NCI-H1930 (cell line): ENCODE results near the gene ACE.

Experiments
- DNase-seq, 2 experiments: peaks; one replicate each; lab custom pipeline; 2025; lab: John Stamatoyannopoulos, UW

ACE gene

DNA sequence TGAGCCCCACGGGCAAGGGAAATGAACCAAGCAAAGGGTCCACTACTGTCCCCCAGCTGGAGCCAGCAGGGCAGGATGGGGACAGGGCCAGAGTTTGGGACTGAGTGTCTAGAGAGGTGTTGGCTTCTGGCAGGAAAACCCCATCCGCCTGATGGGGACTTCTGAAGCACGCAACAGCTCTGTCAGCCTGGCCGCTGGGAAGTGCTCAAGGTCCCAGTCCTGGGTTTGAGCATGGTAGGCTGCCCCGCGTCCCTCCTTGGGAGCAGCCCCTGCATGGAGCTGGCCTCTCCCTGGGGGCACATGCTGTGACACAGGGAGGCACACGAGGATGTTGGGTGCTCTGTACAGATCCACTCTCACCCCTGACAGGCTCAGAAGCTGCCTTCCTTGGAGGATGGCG lies 14.6 kb downstream of the ACE start:
- DNase-seq = no peak

DNA sequence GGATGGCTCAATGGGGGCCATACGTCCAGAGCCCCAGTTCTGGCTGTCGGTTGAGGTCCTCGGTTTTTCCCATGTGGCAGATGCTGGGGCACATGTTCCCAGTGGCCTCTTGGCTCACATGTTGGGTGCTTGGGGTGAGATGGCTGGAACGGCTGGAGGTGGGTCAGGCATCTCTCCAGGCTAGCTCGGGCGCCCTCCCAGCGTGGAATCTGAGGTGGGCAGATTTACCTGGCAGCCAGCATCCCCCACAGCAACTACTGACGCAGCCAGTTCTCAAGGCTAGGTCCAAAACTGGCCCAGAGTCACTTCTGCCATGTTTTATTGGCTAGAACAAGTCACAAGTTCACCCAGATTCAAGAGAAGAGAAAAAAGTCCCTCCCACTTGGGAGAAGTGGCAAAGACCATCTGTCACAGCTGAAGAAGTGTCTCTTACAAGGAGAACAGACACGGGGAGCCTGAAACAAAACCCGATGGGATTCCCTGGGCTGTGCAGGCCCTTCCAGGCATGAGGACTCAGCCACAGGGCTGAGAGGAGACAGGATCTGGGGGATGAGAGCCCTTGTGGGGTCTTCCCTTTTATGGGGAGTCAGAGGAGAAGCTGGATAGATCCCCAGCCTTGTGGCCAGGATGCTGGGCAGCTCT lies 15.2 kb downstream of the ACE start:
- no peak for DNase-seq

DNA sequence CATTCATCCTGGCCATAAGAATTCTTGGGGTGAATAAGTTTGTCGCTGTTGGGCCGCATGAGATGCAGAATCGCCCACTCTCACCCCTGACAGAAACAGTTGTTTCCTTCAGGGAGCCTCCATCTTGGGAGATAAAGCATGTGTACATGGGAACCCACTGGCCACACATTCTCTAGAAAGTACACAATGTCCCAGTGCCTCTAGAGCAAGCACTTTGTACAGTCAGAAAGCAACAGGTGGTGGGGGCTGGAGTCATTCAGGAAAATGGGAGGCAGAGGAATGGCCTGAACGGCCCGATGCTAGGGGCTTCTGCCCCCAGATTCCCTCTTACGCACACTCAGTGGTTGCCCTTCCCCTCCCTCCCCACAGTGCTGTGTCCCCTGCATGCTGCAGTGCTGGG lies 16.1 kb downstream of the ACE start:
- DNase-seq = no peak

DNA sequence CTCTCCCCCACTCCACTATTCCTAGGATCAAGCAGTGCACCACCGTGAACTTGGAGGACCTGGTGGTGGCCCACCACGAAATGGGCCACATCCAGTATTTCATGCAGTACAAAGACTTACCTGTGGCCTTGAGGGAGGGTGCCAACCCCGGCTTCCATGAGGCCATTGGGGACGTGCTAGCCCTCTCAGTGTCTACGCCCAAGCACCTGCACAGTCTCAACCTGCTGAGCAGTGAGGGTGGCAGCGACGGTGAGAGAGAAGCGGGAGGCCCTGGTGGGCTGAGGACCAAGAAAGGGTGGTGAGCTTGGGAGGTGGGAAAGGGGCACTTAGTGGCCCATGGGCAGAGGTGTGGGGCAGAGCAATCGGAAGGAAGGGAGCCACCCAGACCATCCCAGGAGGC lies 16.6 kb downstream of the ACE start:
- no peak for DNase-seq

DNA sequence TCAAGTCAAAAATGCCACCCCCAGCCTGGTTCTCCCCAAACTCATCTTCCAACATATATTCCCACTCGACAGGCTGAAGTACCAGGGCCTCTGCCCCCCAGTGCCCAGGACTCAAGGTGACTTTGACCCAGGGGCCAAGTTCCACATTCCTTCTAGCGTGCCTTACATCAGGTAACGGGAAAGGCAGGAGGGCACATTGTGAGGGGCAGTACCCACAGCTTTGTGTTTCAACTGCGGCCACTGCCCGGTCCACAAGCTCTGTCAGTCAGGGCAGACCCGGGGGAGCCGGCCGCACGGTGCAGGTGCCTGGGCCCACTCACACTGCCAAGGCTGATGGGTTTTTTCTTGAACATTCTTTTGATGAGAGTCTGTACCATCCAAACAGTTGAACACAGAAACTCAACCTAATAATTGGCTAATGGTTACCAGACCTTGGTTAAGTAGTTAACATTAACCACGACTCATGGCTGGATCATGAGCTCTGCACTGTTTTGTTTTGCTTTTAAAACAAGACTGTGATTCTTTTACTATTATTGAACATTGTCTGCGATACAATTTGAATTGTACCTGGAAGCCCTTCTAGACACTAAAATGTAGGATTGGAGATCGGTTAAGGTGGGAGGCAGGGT lies 17.6 kb downstream of the ACE start:
- DNase-seq = no peak

DNA sequence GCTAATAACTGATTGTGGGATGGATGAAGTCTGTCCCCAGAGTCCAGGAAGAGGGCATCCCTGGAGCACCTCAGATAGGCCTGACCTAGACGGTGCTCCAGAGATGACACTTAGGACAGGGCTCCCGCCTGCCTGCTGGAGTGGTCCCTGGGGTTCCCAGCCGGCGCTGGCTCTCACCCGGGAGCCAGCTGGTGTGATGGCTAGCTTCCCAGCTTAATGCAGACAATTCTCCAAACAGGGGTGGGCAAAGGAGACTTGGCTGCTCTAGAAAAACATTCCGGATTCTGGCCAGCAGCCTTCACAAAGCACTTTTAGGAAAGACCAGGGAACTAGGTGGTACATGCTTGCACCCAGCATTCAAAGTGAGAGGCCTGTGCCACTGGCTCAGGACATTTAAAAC lies 18.6 kb downstream of the ACE start:
- no peak for DNase-seq

DNA sequence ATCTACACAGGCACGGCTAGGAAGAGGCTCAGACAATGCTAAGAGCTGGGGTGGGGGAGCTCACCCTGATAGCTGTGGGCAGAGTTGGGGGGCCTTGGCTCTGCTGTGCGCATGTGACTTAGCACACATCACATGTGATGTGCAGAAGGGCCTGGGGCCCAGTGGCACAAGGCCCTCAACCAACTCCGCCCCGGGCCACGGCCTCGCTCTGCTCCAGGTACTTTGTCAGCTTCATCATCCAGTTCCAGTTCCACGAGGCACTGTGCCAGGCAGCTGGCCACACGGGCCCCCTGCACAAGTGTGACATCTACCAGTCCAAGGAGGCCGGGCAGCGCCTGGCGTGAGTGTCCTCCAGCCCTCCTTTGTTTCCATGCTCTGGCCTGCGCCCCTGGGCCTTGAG lies 19.3 kb downstream of the ACE start:
- no peak for DNase-seq

DNA sequence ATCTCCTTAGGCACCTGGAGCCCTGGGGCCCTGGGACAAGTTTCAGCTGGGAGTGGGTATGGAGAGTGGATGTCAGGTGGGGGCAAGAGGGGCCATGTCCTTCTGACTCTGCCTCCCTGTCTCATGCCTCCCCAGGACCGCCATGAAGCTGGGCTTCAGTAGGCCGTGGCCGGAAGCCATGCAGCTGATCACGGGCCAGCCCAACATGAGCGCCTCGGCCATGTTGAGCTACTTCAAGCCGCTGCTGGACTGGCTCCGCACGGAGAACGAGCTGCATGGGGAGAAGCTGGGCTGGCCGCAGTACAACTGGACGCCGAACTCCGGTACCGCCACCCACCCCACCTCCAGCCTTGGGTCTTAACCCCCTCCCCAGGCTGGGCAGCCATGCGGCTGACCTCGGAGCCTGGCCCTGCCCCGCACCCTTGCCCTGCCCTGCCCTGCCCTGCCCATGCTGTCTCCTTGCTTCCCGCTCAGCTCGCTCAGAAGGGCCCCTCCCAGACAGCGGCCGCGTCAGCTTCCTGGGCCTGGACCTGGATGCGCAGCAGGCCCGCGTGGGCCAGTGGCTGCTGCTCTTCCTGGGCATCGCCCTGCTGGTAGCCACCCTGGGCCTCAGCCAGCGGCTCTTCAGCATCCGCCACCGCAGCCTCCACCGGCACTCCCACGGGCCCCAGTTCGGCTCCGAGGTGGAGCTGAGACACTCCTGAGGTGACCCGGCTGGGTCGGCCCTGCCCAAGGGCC lies 20.0 kb downstream of the ACE start:
- no peak for DNase-seq

DNA sequence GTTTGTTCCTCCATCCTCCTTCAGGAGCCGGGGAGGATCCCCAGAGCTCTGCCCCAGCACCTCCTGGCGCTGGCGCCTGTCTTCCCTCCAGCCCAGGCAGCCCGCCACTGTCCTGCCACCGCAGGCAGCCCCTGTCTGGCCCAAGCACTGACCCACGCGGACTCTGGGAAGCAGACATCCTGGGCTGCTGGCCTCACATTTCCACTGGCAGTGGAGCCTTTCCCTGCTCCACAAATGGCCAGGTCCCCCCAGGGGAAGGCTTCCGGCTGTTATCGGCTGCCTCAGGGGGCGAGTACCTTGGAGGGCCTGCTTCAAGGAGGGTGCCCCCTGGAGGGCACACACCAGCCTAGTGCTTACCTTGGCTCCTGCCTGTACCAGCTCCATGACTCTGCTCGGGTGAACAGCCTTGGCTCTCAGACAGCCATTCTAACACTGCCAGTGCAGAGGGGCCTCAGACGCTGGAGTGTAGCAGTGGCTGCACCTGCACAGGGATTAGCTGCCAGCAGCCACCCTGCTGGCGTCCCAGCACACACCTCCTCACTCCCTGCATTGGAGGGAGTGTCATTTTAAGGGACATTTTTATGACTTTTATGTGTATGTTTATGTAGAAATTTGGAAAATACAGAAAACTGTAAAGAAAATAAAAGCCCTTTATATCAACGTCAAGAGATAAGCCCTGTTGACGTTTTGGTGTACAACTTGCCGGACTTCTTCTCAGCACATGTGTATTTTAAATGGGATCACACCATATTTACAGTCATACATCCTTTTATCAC lies 21.0 kb downstream of the ACE start:
- peak; percentile 24 to 50 for DNase-seq

DNA sequence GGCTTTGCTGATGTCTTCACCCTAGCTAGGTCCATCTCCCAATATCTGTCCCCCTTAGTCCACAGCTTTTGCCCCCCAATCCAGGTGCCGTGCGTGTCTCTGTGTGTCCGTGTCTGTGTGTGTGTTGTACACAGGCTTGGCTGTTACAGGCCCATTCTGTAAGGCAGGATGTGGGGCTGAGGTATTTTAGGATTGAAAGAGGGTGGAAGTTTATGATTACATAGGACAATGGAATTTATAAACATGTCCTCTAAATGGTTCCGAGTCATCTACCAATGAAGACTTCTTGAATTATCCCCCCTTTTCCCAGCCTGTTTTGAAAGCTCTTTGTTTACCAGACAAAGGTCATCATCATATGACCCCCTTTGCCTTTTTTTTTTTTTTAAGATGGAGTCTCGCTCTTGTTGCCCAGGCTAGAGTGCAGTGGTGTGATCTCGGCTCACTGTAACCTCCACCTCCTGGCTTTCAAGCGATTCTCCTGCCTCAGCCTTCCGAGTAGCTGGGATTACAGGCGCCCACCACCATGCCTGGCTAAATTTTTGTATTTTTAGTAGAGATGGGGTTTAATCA lies 21.9 kb downstream of the ACE start:
- no peak for DNase-seq

DNA sequence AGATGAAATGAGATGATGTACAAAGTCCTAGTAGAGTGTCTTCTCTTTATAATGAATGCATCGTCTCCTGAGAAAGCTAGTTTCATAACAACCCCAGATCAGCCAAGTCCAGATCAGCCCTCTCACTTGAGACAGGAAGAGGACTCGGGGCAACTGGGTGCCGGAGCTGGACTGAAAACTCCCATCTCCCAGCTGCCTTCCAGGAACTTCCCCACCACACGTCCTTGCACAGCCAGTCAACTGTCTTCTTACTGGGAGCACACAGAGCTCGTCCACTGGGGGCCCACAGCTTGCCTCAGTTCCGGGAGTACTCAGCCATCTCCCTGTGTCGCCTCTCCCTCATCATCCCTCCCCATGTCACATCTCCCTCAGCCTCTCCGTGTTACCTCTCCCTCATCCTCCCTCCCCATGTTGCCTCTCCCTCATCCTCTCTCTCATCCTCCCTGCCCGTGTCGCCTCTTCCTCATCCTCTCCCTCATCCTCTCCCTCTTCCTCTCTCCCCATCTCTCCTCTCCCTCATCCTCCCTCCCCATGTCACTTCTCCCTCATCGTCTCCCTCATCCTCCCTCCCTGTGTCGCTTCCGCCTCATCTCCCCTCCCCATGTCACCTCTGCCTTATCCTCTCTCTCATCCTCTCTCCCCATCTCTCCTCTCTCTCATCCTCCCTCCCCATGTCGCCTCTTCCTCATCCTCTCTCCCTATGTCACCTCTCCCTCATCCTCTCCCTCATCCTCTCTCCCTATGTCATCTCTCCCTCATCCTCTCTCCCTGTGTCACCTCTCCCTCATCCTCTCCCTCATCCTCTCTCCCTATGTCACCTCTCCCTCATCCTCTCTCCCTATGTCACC lies 23.9 kb downstream of the ACE start:
- DNase-seq = no peak

DNA sequence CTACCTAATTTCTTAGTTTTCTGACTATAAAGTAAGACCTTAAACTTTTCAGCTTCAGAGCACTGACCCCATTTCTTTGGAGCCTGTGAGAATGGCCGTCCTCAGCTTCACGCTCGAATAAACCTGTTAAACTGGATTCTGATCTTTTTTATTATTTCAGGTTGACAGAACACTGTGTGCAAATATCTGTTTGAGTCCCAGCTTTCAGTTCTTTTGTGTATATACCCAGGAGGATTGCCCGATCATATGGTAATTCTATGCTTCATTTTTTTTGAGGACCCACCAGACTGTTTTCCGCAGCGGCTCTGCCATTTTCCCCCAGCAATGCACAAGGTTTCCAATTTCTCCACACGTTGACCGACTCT lies 26.5 kb downstream of the ACE start:
- DNase-seq = peak in 1 of 2 experiments; percentile 49

DNA sequence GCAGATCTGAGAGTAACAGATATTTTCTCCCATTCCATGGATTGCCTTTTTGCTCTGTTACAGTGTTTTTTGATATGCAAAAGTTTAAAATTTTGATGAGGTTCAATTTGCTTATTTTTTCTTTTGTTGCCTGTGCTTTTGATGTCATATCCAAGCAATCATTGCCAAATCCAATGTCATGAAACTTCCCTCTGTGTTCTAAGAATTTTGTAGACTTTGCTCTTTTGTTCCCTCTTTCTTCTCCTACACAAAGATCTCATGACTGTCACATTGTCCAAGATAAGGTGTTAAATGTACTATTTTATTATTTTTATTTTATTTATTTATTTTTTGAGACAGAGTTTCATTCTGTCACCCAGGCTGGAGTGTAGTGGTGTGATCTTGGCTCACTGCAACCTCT lies 27.4 kb downstream of the ACE start:
- DNase-seq = no peak

DNA sequence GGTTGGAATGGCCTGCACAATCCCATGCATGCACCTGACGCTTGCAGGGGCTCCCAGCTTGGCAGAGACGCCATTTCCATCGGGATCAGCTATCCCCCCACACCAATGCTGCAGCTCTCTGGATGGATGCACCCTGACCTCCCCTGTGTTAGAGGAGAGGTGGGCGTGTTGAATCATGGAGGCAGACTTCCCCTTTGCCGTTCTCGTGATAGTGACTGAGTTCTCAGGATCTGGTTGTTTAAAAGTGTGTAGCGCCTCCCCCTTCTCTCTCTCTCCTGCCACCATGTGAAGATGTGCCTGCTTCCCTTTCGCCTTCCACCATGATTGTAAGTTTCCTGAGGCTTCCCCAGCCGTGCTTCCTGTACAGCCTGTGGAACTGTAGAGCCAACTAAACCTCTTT lies 28.5 kb downstream of the ACE start:
- DNase-seq = no peak

DNA sequence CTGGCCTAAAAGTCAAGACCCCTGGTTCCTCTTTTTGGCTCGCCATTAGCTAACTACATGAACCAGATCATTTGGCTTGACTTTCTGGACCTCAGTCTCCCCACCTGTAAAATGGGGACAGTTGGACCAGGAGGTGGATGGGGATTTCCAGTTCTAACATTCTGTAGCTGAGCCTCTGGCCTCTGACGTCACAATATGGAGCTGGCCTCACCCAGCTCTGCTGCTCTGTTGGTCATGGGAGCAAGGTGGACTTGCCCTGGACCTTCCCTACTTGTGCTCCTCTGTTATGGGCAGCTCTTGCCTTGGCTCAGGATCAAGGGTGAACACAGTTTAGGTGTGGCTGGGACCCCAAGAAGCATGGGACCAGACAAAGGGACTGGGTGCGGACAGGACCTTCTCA lies 29.8 kb downstream of the ACE start:
- no peak for DNase-seq

DNA sequence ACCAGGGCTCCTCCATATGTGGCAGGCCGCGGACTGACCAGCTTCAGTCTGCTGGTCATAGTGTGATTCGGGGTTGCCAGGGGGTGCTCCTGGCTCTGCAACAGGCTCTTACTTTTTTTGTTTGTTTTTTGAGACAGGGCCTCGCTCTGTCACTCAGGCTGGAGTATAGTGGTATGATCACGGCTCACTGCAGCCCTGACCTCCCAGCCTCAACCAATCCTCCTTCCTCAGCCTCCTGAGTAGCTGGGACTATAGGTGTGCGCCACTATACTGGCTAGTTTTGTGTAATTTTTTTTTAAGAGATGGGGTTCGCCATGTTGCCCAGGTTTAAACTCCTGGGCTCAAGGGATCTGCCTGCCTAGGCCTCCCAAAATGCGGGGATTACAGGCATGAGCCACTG lies 34.5 kb downstream of the ACE start:
- no peak for DNase-seq

DNA sequence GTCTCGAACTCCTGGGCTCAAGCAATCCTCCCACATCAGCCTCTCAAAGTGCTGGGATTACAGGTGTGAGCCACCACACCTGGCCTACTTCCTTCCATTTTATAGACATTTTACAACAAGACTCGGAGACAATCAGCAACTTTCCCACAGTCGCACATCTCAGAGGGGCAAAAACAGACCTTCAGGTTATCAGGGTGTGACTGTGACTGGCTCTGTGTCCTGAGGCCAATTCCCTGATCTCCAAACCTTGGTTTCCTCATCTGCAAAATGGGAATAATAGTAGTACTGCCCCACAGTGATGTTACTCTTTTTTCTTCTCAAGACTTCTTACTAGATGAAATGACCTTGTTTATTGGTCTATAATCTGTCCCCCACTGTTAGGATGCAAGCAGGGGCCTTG lies 35.5 kb downstream of the ACE start:
- no peak for DNase-seq

DNA sequence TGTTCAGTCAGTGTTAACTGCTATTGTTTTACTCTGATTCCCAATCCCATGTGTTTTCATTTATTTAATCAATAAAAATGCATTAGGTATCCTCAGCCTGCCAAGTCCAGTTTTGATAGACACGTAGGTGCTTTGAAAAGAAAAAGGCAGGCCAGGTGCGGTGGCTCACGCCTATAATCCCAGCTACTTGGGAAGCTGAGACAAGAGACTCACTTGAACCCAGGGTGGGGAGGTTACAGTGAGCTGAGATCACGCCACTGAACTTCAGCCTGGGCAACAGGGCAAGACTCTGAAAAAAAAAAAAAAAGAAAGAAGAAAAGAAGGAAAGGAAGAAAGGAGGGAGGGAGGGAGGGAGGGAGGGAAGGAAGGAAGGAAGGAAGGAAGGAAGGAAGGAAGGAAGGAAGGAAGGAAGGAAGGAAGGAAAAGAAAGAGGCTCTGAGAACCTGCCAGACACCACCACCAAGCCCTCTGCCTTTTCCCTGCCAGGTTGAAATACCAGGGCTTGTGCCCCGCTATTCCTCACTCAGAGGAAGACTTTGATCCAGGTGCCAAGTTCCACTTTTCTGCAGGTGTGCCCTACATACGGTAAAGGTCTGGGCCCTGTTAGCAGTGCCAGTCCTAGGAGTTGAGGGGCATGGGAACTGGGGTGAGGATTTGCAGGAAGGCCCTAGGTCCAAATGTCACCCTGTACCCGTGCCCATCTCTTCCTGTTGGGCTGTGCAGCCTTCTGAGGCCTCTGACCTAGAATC lies 36.2 kb downstream of the ACE start:
- DNase-seq = no peak

DNA sequence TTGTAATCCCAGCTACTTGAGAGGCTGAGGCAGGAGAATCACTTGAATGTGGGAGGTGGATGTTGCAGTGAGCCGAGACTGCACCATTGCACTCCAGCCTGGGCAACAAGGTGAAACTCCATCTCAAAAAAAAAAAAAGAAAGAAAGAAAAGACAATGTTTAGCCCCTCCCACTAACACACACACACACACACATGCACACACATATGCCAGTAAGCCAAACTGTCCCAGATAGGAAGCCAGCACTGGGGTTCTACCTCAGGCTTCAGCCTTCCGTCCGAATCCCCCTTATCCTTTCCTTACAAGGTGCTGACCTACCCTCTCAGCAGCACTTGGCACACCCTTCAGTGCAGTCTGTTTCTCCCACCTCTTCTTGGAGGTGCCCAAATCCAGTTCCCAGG lies 37.6 kb downstream of the ACE start:
- DNase-seq = no peak

DNA sequence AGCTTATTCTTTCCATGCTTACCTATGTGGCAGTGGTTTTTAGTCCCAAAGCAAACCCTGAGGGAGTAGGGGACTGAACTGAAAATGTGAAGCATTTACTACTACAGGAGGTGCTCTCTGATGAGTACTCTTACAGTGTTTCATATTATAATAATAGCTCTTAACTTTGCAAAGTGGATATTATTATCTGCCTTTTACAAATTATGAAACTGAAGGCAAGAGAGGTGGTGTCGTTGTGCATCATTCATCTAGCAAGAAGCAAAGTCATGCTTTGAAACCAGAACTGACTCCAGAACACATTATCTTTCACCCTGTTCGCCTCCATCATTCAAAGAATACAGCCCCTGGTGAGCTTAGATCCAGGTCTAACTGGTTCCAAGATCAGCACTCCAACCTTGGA lies 38.1 kb downstream of the ACE start:
- no peak for DNase-seq

DNA sequence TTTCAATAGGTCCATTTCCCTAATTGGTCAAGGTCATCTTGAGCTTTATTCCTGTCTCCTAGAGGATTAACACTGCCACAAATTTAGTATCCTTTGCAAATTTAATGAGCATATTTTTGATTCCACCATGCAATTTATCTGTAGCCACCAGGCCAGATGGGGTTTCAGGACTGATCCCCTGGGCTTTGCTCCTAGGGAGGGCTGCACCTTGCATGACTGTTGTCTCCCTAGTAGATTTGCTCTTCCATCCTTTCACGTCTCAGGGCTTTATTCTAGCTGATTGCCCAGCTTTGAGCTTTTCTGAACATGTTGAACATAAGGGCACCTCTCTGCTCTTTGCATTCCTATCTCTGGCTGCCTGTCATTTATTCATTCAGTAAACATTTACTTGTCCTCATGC lies 38.6 kb downstream of the ACE start:
- no peak for DNase-seq
